ENCODE data around the gene ZRANB3.

DNA sequence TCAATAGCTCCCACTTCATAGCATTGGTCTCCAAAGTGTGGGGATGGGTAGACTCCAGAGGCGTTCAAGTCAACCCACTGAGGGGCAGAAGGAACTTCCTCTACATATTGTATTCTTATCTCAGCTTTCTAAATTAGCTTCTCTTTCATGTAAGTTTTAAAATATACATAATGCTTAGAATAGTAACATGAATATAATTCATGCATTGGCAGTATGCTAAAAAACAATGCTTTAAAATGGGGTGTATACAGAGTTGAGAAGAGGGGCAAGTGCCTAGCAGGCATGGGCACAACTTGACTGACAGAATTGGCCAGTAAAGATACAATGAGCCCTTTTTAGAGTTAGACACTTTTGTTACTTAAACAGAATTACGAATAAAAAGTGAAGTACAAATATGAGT lies 212.2 kb downstream of the ZRANB3 start:
- TF ChIP-seq, protein P1, sequence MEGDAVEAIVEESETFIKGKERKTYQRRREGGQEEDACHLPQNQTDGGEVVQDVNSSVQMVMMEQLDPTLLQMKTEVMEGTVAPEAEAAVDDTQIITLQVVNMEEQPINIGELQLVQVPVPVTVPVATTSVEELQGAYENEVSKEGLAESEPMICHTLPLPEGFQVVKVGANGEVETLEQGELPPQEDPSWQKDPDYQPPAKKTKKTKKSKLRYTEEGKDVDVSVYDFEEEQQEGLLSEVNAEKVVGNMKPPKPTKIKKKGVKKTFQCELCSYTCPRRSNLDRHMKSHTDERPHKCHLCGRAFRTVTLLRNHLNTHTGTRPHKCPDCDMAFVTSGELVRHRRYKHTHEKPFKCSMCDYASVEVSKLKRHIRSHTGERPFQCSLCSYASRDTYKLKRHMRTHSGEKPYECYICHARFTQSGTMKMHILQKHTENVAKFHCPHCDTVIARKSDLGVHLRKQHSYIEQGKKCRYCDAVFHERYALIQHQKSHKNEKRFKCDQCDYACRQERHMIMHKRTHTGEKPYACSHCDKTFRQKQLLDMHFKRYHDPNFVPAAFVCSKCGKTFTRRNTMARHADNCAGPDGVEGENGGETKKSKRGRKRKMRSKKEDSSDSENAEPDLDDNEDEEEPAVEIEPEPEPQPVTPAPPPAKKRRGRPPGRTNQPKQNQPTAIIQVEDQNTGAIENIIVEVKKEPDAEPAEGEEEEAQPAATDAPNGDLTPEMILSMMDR (IDR thresholded peaks at IDR 0.05), result no peak
- TF ChIP-seq ZNF396 (CRISPR knock-in tag; IDR thresholded peaks at IDR 0.05; ENCODE audit: borderline replicate concordance), result no peak
- no peak for TF ChIP-seq ZNF317 (CRISPR knock-in tag; IDR thresholded peaks at IDR 0.05; ENCODE audit: borderline replicate concordance, low read depth)
